ENCODE results near the gene MYF5. TPM values are rescaled to one million over a fixed set of nuclear protein-coding genes. Genes with fewer than 3 reads are reported as not detected.

The MYF5 gene
- total RNA-seq, 1 experiment from 2014 or later = not detected

DNA sequence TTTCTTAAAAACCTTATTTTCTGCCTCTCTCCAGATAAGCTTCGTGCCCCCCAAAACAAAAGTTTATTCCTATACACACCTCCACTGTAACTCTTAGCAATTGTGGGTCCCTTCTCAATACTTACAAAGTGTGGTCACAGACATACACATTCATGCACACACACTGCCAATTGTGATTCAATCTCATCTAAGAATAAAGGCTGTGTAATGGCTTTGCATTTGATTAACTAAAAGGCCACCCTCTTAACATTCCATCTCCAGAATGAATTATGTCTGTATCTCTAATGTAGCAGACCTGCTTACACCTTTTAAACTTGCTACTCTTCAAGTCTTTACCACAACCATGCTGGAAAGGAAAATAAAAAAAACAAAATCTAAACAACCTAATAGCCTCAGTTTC lies 49.5 kb downstream of the MYF5 start:
- ChIA-PET POLR2A (ENCODE audit: unreplicated experiment) (interaction anchor here (0.6 kb wide), 1 partner anchor 15 kb away, joined by 3 read pairs; no protein-coding TSS in a partner anchor), CTCF (no interaction called here)
- Histone ChIP-seq H3K27ac (ENCODE audit: low read length) (no peak overlapping the region), H3K4me2 (ENCODE audit: low read length) (no peak overlapping the region), H3K9me2 (replicated peaks; ENCODE audit: low read length) (no peaks in the 10 kb centered on the region), H3F3A (ENCODE audit: low read length, unreplicated experiment) (no peaks in the 10 kb centered on the region), H2AFZ (ENCODE audit: low read length) (no peak overlapping the region), H3K79me2 (ENCODE audit: low read length) (no peaks in the 10 kb centered on the region), H4K20me1 (ENCODE audit: low read length) (no peaks in the 10 kb centered on the region), H3K4me3 (ENCODE audit: low read length) (no peak overlapping the region), H3K27me3 (ENCODE audit: low read length) (peaks cover 13% of the 10 kb centered on the region), H3K4me1 (ENCODE audit: insufficient read depth, low read length) (no peaks in the 10 kb centered on the region), H3K9ac (ENCODE audit: low read length) (no peak overlapping the region), H3K9me3 (ENCODE audit: low read length) (no peaks in the 10 kb centered on the region), H3K36me3 (ENCODE audit: low read depth, low read length) (no peaks in the 10 kb centered on the region)
- ATAC-seq = no peak
- BruUV-seq (replicated peaks) = no TSS peak
- no peak for DNase-seq
- TF ChIP-seq EZH2 (IDR thresholded peaks at IDR 0.05; ENCODE audit: low read length, unreplicated experiment) (no peak), EZH2phosphoT487 (IDR thresholded peaks at IDR 0.05; ENCODE audit: borderline replicate concordance, low read length) (no peak)
- TF ChIP-seq, protein P1, sequence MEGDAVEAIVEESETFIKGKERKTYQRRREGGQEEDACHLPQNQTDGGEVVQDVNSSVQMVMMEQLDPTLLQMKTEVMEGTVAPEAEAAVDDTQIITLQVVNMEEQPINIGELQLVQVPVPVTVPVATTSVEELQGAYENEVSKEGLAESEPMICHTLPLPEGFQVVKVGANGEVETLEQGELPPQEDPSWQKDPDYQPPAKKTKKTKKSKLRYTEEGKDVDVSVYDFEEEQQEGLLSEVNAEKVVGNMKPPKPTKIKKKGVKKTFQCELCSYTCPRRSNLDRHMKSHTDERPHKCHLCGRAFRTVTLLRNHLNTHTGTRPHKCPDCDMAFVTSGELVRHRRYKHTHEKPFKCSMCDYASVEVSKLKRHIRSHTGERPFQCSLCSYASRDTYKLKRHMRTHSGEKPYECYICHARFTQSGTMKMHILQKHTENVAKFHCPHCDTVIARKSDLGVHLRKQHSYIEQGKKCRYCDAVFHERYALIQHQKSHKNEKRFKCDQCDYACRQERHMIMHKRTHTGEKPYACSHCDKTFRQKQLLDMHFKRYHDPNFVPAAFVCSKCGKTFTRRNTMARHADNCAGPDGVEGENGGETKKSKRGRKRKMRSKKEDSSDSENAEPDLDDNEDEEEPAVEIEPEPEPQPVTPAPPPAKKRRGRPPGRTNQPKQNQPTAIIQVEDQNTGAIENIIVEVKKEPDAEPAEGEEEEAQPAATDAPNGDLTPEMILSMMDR (conservative IDR thresholded peaks at IDR 0.05; ENCODE audit: low read depth, low read length) = no peak
- intact Hi-C loops (cut with micrococcal nuclease) = no loop called here

DNA sequence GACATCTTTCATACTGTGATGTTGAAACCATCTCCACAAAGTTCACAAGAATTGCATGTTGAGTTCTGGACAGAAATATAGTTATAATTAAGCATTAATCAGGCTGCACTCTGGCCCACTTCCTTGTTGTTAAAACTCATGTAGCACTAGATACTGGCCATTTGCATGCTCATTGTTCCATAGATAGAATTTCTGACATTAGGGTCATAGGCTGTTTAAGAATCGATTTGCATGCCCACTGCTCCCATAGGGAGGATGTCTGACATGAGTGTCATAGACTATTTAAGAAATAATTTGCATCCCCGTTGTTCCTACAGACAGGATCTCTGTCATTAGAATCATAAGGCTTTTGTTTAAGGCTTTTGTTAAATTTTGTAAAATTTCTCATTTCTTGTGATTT lies 50.2 kb downstream of the MYF5 start:
- CTCF ChIA-PET = no interaction called here
- Histone ChIP-seq H3K9me3 (ENCODE audit: low read length) (no peaks in the 10 kb centered on the region), H3F3A (ENCODE audit: low read length, unreplicated experiment) (no peaks in the 10 kb centered on the region), H3K36me3 (ENCODE audit: low read depth, low read length) (no peaks in the 10 kb centered on the region), H3K79me2 (ENCODE audit: low read length) (no peaks in the 10 kb centered on the region), H3K4me2 (ENCODE audit: low read length) (no peak overlapping the region), H3K4me1 (ENCODE audit: insufficient read depth, low read length) (no peaks in the 10 kb centered on the region), H4K20me1 (ENCODE audit: low read length) (no peaks in the 10 kb centered on the region), H3K27ac (ENCODE audit: low read length) (no peak overlapping the region), H3K9me2 (replicated peaks; ENCODE audit: low read length) (no peaks in the 10 kb centered on the region), H2AFZ (ENCODE audit: low read length) (no peak overlapping the region), H3K4me3 (ENCODE audit: low read length) (no peak overlapping the region), H3K27me3 (ENCODE audit: low read length) (peaks cover 8% of the 10 kb centered on the region; the same call in 1 of the 2 replicates), H3K9ac (ENCODE audit: low read length) (no peak overlapping the region)
- TF ChIP-seq, protein P1 (conservative IDR thresholded peaks at IDR 0.05; ENCODE audit: low read depth, low read length) = no peak
- TF ChIP-seq EZH2phosphoT487 (IDR thresholded peaks at IDR 0.05; ENCODE audit: borderline replicate concordance, low read length) (no peak), EZH2 (IDR thresholded peaks at IDR 0.05; ENCODE audit: low read length, unreplicated experiment) (no peak)
- POLR2A ChIA-PET (ENCODE audit: unreplicated experiment) = no interaction called here
- no peak for ATAC-seq
- BruUV-seq (replicated peaks) = no TSS peak
- intact Hi-C loops (cut with micrococcal nuclease) = no loop called here
- no peak for DNase-seq

Other genes starting within 250 kb of the MYF5 start
- not detected in 2 replicates for gene MYF6, start 9.3 kb upstream of the MYF5 start, total RNA-seq (2014; rRNA removed)
- not detected in 2 replicates for gene LIN7A, start 221.0 kb downstream of the MYF5 start, total RNA-seq (2014; rRNA removed)

Data from PC-3 (cell line).